GM21737 (cell line): Measurements from ENCODE around the gene MED31.
"Not testable (repeated sequence)": the region's sequence is repeated elsewhere in the genome, so short reads cannot be mapped to it uniquely, and the experiment has no call there.

Source experiments
- ATAC-seq: cut with Tn5 transposase; IDR thresholded peaks from one replicate; pipeline ENCODE4 v1.9.1; 2021; ENCODE audit warnings: mild to moderate bottlenecking, moderate library complexity; ENCODE audit not compliant: unreplicated experiment

The MED31 gene

GRCh38 chr17:6632530-6632929 is 18.9 kb downstream of the MED31 start:
- ATAC-seq, result no peak

DNA sequence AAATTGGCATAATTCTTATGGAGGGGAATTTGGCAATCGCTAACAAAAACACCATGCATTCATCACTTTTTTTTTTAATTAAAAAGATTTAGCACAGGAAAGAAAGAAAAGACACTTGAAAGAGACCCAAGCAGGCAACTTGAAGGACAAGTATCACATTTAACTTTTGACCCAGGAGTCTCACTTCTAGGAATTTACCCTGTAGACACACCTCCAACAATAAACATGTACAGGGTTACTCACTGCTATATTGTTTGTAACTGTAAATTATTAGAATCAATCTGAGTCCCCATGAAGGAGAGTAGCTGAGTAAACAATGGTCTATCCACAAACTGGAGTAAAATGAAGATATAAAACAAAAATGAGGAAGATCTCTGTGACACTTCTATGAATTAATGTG is 21.0 kb downstream of the MED31 start:
- ATAC-seq, result no peak

GRCh38 chr17:6627019-6627418 is 24.4 kb downstream of the MED31 start:
- no peak for ATAC-seq

DNA sequence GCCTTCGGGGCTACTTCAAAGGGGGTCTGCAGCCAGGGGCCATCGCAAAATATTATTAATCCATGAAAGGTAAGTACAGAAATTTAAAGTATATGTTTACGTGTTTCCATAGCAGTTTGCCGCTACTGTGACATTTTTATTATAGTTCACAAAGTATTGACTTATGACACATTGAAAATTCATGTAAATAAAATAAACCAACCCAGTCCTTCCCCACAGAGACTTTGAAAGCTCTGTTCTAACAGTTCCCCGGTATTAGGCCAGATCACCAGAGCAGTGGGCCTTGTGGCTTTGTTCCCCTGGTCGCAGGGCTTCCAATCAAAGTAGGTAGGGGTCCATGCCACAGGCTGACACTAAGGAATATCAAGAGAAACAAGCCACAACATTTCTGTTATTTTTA is 24.8 kb downstream of the MED31 start:
- ATAC-seq, result no peak

GRCh38 chr17:6623941-6624340 is 27.5 kb downstream of the MED31 start:
- no peak for ATAC-seq

- no peak for ATAC-seq
Observed at GRCh38 chr17:6611231-6611630, 40.2 kb downstream of the MED31 start.

DNA sequence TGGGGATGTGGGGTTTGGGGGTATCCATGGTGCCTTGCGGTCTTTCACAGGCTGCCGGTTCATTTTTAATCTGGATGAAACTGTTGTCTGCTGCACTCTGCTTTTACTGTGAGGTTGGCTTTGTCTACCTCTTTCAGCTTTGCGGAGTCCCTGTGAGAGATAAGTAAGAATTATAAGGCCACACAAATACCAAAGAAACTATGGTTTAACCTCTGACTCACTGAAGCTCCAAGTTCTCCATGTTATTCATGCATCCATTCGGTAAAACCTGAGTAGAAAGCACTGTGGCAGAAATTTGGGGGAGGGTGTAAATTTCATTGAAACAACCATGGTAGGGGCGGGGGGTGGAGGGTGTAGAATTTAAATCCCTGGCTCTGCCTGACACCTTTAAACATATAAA is 41.4 kb downstream of the MED31 start:
- no peak for ATAC-seq

- ATAC-seq, result no peak
Observed at GRCh38 chr17:6608321-6608720, 43.1 kb downstream of the MED31 start.

DNA sequence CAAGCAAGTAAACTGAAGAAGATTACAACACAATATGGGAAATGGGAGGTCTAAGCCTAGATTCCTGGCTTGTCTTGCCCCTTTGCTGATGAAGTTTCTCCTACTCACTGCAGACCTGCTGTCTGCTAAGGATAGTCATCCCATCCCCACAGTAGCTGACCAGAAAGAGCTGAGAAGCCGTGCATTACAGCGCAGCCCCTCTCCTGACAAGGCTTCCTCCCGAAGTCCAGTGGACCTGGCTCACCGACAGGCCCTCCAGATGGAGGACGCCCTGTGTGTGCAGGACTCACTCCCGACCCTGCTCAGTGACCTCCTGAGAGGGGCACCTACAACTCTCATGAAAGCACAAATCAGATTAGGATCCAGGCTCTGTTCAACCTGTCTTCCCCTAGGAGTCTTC is 46.3 kb downstream of the MED31 start:
- no peak for ATAC-seq

GRCh38 chr17:6603744-6604325 is 47.6 kb downstream of the MED31 start:
- ATAC-seq, result no peak

DNA sequence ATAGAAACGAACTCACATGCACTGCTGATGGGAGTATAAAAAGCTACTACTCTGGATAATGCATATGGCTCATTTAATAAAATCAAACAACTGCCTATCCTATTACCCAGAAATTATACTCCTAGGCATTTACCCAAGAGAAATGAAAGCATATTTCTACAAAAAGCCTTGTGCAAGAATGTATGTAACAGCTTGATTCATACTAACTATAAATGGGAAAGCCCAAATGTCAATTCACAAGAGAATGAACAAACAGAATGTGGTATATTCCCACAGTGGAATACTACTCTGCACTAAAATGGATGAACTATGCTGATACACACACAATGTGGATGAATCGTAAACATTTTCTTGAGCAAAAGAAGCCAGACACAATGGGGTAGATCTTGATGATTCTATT is 49.3 kb downstream of the MED31 start:
- ATAC-seq, result no peak

- ATAC-seq, result no peak
Observed at GRCh38 chr17:6599364-6599763, 52.0 kb downstream of the MED31 start.

DNA sequence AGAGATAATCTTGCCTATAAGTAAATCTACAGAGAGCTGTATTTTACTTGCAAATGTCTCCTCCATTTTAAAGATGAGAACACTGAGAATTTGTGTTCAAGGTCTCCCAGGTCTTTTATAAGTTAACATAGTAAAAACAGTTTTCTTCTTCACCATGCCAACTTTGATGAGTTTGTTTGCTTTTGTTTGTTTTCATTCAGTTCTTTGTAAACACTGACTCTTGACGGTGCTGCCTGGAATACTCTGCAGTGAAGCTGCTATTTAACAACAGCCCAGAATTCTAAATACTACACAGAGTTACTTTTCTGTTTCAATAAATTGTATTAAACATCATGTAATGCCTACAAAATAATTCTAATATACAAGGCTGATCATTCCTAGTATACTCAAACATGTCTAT is 53.7 kb downstream of the MED31 start:
- no peak for ATAC-seq

GRCh38 chr17:6596941-6597340 is 54.5 kb downstream of the MED31 start:
- ATAC-seq, result no peak

DNA sequence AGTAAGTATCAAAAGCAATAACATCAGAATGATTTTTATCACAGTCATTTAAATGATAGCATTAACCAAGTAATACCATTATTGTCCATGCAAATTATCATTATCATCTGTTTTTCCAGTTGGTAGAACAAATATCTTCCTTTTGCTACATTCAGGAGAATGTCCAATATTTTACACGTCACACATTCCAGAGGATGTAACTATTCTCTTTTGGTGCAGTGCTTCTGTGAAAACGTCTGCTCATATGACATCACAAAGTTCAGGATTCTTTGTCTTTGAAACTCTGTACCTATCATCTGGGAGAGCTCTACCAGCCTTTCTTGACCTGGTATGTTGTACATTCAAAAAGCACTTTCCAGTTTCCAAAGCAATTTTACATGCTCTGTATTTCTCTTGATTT is 54.9 kb downstream of the MED31 start:
- ATAC-seq, result no peak

DNA sequence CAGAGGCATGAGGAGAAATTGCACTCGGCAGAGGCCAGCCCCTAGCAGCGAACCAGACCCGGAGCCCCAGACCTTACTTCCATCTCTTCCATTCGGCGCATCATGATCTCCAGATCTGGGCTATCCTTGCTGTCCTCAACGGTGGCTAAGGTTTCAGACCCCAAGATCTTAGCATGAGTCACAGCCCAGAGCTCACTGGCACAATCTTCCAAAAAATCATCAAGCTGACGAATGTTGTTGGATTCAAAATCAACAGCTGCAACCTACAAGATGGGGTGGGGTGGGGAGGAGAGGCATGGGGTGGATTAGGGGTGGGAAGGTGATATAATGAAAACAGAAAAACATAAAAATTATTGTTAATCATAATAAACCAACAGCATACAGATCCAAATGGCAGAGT is 55.3 kb downstream of the MED31 start:
- ATAC-seq, result no peak

- not testable (repeated sequence) for ATAC-seq
Observed at GRCh38 chr17:6593371-6593770, 58.0 kb downstream of the MED31 start.
